Daoy (cell line): ENCODE results near the gene PRSS3. TPM values are rescaled to one million over a fixed set of nuclear protein-coding genes. Genes with fewer than 3 reads are reported as not detected.
"Not testable (repeated sequence)": the region's sequence is repeated elsewhere in the genome, so short reads cannot be mapped to it uniquely, and the experiment has no call there.

Source experiments
- DNase-seq: peaks from one replicate; pipeline ENCODE4 v3.0.0-alpha.2; 2015; ENCODE audit warnings: low read depth
- total RNA-seq: library from RNA; depleted of rRNA; stranded (reverse); fragments of >200 nt; shearing (Covaris generic); gene quantifications from 2 replicates; pipeline ENCODE4 v1.2.3, GENCODE V29; 2014; rRNA removed

Gene PRSS3
- total RNA-seq, 1 experiment from 2014 or later = 13.5 TPM

- DNase-seq = peak; percentile 81
These were observed 22.2 kb downstream of the PRSS3 start for GRCh38 chr9:33817327-33818166.

- peak; percentile 16 for DNase-seq
These were observed 22.9 kb downstream of the PRSS3 start for GRCh38 chr9:33818167-33818846.

- DNase-seq = no peak
These were observed 23.6 kb downstream of the PRSS3 start for GRCh38 chr9:33818847-33819500.

- DNase-seq = no peak
These were observed 24.9 kb downstream of the PRSS3 start for GRCh38 chr9:33820231-33820745.

- no peak for DNase-seq
These were observed 28.4 kb downstream of the PRSS3 start for GRCh38 chr9:33823801-33824200.

- DNase-seq = not testable (repeated sequence)
These were observed 31.9 kb downstream of the PRSS3 start for GRCh38 chr9:33827285-33827684.

DNA sequence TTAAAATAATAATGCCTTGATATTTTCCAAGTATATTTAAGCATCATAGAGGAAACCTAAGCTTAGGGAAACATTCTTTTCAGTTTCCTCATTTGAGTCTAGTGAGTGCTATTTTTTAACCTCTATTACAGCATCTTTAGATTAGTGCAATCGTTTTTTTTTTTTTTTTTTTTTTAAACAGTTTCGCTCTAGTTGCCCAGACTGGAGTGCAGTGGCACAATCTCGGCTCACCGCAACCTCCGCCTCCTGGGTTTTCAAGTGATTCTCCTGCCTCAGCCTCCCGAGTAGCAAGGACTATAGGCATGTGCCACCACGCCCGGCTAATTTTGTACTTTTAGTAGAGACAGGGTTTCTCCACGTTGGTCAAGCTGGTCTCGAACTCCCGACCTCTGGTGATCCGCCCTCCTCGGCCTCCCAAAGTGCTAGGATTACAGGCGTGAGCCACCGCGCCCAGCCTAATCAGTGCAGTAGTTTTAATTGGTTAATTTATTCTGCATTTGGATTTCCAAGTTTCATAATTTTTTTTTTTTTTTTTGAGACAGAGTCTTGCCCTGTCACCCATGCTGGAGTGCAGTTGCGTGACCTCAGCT lies 34.4 kb downstream of the PRSS3 start:
- not testable (repeated sequence) for DNase-seq

- no peak for DNase-seq
These were observed 40.4 kb downstream of the PRSS3 start for GRCh38 chr9:33835625-33836260.

DNA sequence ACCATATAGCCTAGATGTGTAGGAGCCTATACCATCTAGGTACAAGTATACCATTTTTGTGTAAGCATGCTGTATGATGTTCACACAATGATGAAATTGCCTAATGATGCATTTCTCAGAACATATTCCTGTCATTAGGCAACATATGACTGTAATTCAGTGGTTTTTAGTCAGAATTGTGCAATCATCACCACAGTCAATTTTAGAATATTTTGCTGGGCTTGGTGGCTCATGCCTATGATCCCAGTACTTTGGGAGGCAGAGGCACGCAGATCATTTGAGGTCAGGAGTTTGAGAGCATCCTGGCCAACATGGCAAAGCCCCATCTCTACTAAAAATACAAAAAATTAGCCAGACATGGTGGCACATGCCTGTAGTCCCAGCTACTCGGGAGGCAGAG lies 40.9 kb downstream of the PRSS3 start:
- not testable (repeated sequence) for DNase-seq

- no peak for DNase-seq
These were observed 41.8 kb downstream of the PRSS3 start for GRCh38 chr9:33837138-33837537.

- DNase-seq = no peak
These were observed 45.0 kb downstream of the PRSS3 start for GRCh38 chr9:33840381-33840780.

- DNase-seq = no peak
These were observed 48.1 kb downstream of the PRSS3 start for GRCh38 chr9:33843312-33843961.

DNA sequence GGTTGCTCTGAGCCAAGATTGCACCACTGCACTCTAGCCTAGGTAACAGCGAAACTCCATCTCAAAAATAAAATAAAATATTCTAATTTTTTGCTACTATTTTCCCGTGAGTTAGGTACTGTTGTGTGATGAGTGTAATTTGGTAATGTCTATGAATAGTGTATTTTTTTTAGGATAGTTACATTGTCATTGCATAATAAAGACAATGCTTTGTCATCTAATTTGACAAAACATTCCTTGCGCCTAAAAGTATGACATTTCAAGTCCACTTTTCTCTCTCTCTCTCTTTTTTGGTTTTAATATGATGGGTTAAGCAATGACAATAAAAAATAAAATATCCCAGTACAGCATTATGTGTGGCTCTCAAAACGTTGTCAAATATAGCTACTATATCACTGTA lies 50.9 kb downstream of the PRSS3 start:
- no peak for DNase-seq

DNA sequence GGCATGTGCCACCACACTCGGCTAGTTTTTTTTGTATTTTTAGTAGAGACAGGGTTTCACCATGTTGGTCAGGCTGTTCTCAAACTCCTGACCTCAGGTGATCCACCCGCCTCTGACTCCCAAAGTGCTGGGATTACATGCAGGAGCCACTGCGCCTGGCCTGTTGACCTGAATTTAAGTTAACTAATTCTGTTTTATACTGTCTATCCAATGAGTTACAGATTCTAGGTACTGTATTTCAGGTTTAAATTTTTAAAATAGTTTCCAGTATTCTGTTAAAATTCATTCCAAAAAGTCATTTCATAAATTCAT lies 52.5 kb downstream of the PRSS3 start:
- not testable (repeated sequence) for DNase-seq

Other genes starting within 250 kb of the PRSS3 start
- gene UBE2R2, start 21.6 kb downstream of the PRSS3 start, total RNA-seq = 15.1 and 16.1 TPM in 2 replicates